GM18498 (cell line): Measurements from ENCODE around the gene GABRR2.

Source experiments
- ATAC-seq: cut with Tn5 transposase; IDR thresholded peaks from one replicate; pipeline ENCODE4 v1.9.1; 2021; ENCODE audit warnings: mild to moderate bottlenecking, moderate library complexity; ENCODE audit not compliant: unreplicated experiment

The GABRR2 gene

GRCh38 chr6:89215391-89215790, 99.7 kb downstream of the GABRR2 start:
- ATAC-seq = no peak

- no peak for ATAC-seq
These were observed 100.9 kb downstream of the GABRR2 start for GRCh38 chr6:89214197-89214596.

- ATAC-seq = no peak
These were observed 102.6 kb downstream of the GABRR2 start for GRCh38 chr6:89212472-89212871.

- ATAC-seq = no peak
These were observed 105.6 kb downstream of the GABRR2 start for GRCh38 chr6:89209457-89209856.

GRCh38 chr6:89208551-89208950, 106.5 kb downstream of the GABRR2 start:
- no peak for ATAC-seq
